Measurements from ENCODE around the gene ADAMTS6.

Gene ADAMTS6

GRCh38 chr5:65133477-65134110, 348.1 kb downstream of the ADAMTS6 start:
- DNase-seq, result no peak

GRCh38 chr5:65132386-65132785, 349.3 kb downstream of the ADAMTS6 start:
- DNase-seq, result no peak

GRCh38 chr5:65128226-65128625, 353.5 kb downstream of the ADAMTS6 start:
- no peak for DNase-seq

- peak; percentile 56 for DNase-seq
These were observed 354.4 kb downstream of the ADAMTS6 start for GRCh38 chr5:65127161-65127901.

- DNase-seq, result no peak
These were observed 355.1 kb downstream of the ADAMTS6 start for GRCh38 chr5:65126542-65127069.

- DNase-seq, result peak; percentile 71
These were observed 355.9 kb downstream of the ADAMTS6 start for GRCh38 chr5:65125591-65126541.

GRCh38 chr5:65121880-65122436, 359.8 kb downstream of the ADAMTS6 start:
- DNase-seq, result peak; percentile 83

GRCh38 chr5:65120371-65120967, 361.3 kb downstream of the ADAMTS6 start:
- no peak for DNase-seq

GRCh38 chr5:65117525-65117924, 364.2 kb downstream of the ADAMTS6 start:
- DNase-seq, result no peak

- peak; percentile 58 for DNase-seq
These were observed 367.9 kb downstream of the ADAMTS6 start for GRCh38 chr5:65113771-65114170.

GRCh38 chr5:65111961-65112658, 369.6 kb downstream of the ADAMTS6 start:
- DNase-seq, result no peak

- peak; percentile 70 for DNase-seq
These were observed 372.7 kb downstream of the ADAMTS6 start for GRCh38 chr5:65108786-65109743.

- no peak for DNase-seq
These were observed 376.4 kb downstream of the ADAMTS6 start for GRCh38 chr5:65105301-65105700.

- no peak for DNase-seq
These were observed 376.9 kb downstream of the ADAMTS6 start for GRCh38 chr5:65104831-65105230.

- peak; percentile 22 for DNase-seq
These were observed 377.8 kb downstream of the ADAMTS6 start for GRCh38 chr5:65103756-65104440.

GRCh38 chr5:65102976-65103711, 378.6 kb downstream of the ADAMTS6 start:
- peak; percentile 55 for DNase-seq

- no peak for DNase-seq
These were observed 379.2 kb downstream of the ADAMTS6 start for GRCh38 chr5:65102371-65102975.

- peak; percentile 15 for DNase-seq
These were observed 380.1 kb downstream of the ADAMTS6 start for GRCh38 chr5:65101632-65102100.

Measured in fibroblast of skin of right biceps (primary cell).